Stimulated activated CD4-positive, alpha-beta T cell treated with anti-CD3 and anti-CD28 coated beads, TNF-alpha, amount 100 ng/mL, for 1 hour (primary cell): ENCODE measurements around the gene GTF2H4.
"Not testable (repeated sequence)": the region's sequence is repeated elsewhere in the genome, so short reads cannot be mapped to it uniquely, and the experiment has no call there.

ENCODE experiments used
- DNase-seq, 3 donors: peaks; one replicate each; pipeline ENCODE4 v3.0.0-alpha.2; 2020; ENCODE audit warnings: low read depth in 3 of 3, low spot score in 1 of 3

GTF2H4 gene

GRCh38 chr6:30893666-30894065, 14.3 kb upstream of the GTF2H4 start:
- no peak for DNase-seq

- no peak for DNase-seq
These were observed 13.6 kb upstream of the GTF2H4 start for GRCh38 chr6:30894381-30894780.

- DNase-seq, result no peak
These were observed 13.1 kb upstream of the GTF2H4 start for GRCh38 chr6:30894935-30895334.

GRCh38 chr6:30895343-30895742, 12.7 kb upstream of the GTF2H4 start:
- DNase-seq, result no peak

GRCh38 chr6:30896541-30896940, 11.5 kb upstream of the GTF2H4 start:
- no peak for DNase-seq

- no peak for DNase-seq
These were observed 10.1 kb upstream of the GTF2H4 start for GRCh38 chr6:30897882-30898281.

GRCh38 chr6:30898750-30899360, 9.2 kb upstream of the GTF2H4 start:
- DNase-seq, result no peak

- no peak for DNase-seq
These were observed 7.1 kb upstream of the GTF2H4 start for GRCh38 chr6:30900863-30901417.

GRCh38 chr6:30901436-30901835, 6.6 kb upstream of the GTF2H4 start:
- DNase-seq, result no peak

- DNase-seq, result not testable (repeated sequence)
These were observed 5.8 kb upstream of the GTF2H4 start for GRCh38 chr6:30902196-30902595.

- DNase-seq, result no peak
These were observed 5.3 kb upstream of the GTF2H4 start for GRCh38 chr6:30902709-30903108.

GRCh38 chr6:30903236-30903635, 4.8 kb upstream of the GTF2H4 start:
- DNase-seq, result no peak

- DNase-seq, result not testable (repeated sequence)
These were observed 683 bp upstream of the GTF2H4 start for GRCh38 chr6:30907290-30907757.

GRCh38 chr6:30908700-30909099, 693 bp downstream of the GTF2H4 start:
- DNase-seq, result no peak

GRCh38 chr6:30910473-30910872, 2.5 kb downstream of the GTF2H4 start:
- not testable (repeated sequence) for DNase-seq

- DNase-seq, result no peak
These were observed 4.9 kb downstream of the GTF2H4 start for GRCh38 chr6:30912746-30913520.

GRCh38 chr6:30913721-30914075, 5.7 kb downstream of the GTF2H4 start:
- peak in 1 of 3 donors; percentile 5 for DNase-seq

- DNase-seq, result peak; percentile 65 to 83 (median 78)
These were observed 6.3 kb downstream of the GTF2H4 start, which contains the start of gene VARS2 for GRCh38 chr6:30914076-30914853. Gene VARS2 (plus strand): TSS chr6:30914238. CDS start chr6:30914837, 599 bp downstream.

GRCh38 chr6:30914854-30915590, 7.0 kb downstream of the GTF2H4 start:
- DNase-seq, result no peak

- no peak for DNase-seq
These were observed 7.6 kb downstream of the GTF2H4 start for GRCh38 chr6:30915591-30915946.

GRCh38 chr6:30917041-30917440, 9.0 kb downstream of the GTF2H4 start:
- DNase-seq, result no peak
